Measurements from ENCODE around the gene ATP1A2. TPM values are rescaled to one million over a fixed set of nuclear protein-coding genes. Genes with fewer than 3 reads are reported as not detected.
A peak's percentile ranks its signal among the peaks of the same experiment; 100 is the strongest.

ATP1A2 gene
- total and polyA plus RNA-seq, 2 of the 8 experiments (the other 6 are each of a cell fraction or from before 2014, with no cell fraction given), result 39.7 to 40.8 TPM

DNA sequence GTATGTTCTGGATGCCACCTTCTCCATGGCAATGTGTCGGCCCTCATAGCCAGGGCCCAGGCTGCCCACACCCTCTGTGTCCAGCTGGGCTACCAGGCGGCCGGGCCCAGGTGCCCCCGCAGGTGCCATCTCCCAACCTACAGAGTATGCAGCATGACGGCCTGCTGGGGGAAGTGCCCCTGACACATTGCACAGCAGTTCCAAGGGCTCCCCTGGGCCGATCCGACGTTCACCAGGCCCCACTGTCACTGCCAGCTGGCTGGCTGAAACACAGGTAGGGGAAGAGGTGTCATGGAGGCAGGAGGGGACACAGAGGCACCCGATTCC, 22.5 kb upstream of the ATP1A2 start:
- Histone ChIP-seq H3K23me2 (ENCODE audit: low read depth, low read length) (peaks cover 13% of the 10 kb centered on the region), H2BK5ac (ENCODE audit: low read depth, low read length) (no peak overlapping the region), H3K27me3 (replicated peaks in 1 of 4; ENCODE audit: control insufficient read depth in 3 of 4, extremely low read depth in 1 of 4, insufficient read depth in 3 of 4, low read length in 3 of 4) (no peaks in the 10 kb centered on the region), H3K14ac (ENCODE audit: insufficient read length) (no peak overlapping the region), H2BK15ac (ENCODE audit: low read length) (no peak overlapping the region), H4K91ac (replicated peaks; ENCODE audit: insufficient read length, low read length) (no peak overlapping the region), H3K4me1 (replicated peaks in 1 of 4; ENCODE audit: control insufficient read depth in 3 of 4, insufficient read depth in 4 of 4, low read length in 3 of 4) (peaks cover 9 to 34% (median 26%) of the 10 kb centered on the region in 4 experiments), H3K9ac (replicated peaks in 1 of 4; ENCODE audit: extremely low read depth in 1 of 4, low read depth in 3 of 4, low read length in 3 of 4) (no peak overlapping the region), H3K79me1 (ENCODE audit: low read depth, low read length) (peaks cover 14% of the 10 kb centered on the region), H4K5ac (ENCODE audit: insufficient read length, low read depth, low read length) (no peak overlapping the region), H4K8ac (ENCODE audit: extremely low read depth, insufficient read depth, low read length) (no peak overlapping the region), H2BK12ac (ENCODE audit: low read depth, low read length) (no peak overlapping the region), H2BK120ac (replicated peaks; ENCODE audit: low read depth, low read length) (no peak overlapping the region), H3K27ac (ENCODE audit: low read depth, low read length) (peak overlapping the region; percentile 8; the same call in 1 of the 2 replicates), H3K23ac (ENCODE audit: insufficient read length) (no peak overlapping the region), H3K79me2 (ENCODE audit: control insufficient read depth in 1 of 2, insufficient read depth in 2 of 2, low read length in 2 of 2) (peaks cover 0 to 35% of the 10 kb centered on the region in 2 experiments; a peak in 2 of 4 replicates), H3K36me3 (ENCODE audit: control insufficient read depth in 2 of 4, insufficient read depth in 4 of 4, low read length in 3 of 4) (peaks cover 10 to 35% (median 22%) of the 10 kb centered on the region in 4 experiments), H4K20me1 (replicated peaks in 1 of 2; ENCODE audit: control insufficient read depth in 1 of 2, insufficient read depth in 2 of 2, low read length in 2 of 2) (peaks cover 0 to 4% of the 10 kb centered on the region in 2 experiments), H3K9me3 (ENCODE audit: insufficient read depth in 2 of 2, low read depth in 1 of 2, low read length in 1 of 2) (no peaks in the 10 kb centered on the region; a peak in 1 of 4 replicates), H2AFZ (ENCODE audit: low read length) (no peak overlapping the region), H3K4me2 (ENCODE audit: insufficient read depth in 1 of 2, low read depth in 2 of 2, low read length in 2 of 2) (no peak overlapping the region), H3K56ac (replicated peaks; ENCODE audit: insufficient read length, low read depth, low read length) (no peak overlapping the region), H3K18ac (ENCODE audit: extremely low read depth, low read length) (no peak overlapping the region), H2AK5ac (ENCODE audit: low read depth, low read length) (no peak overlapping the region), H3K4me3 (ENCODE audit: extremely low read depth in 1 of 4, insufficient read depth in 2 of 4, low read depth in 3 of 4, low read length in 4 of 4) (no peak overlapping the region), H3K4ac (replicated peaks; ENCODE audit: insufficient read length, low read depth, low read length) (no peak overlapping the region), H2BK20ac (ENCODE audit: low read length) (no peak overlapping the region)
- WGBS, 2 experiments (ENCODE audit: extremely low coverage in 1 of 2, insufficient coverage in 1 of 2, insufficient read length in 1 of 2, insufficient replicate concordance in 2 of 2, low coverage in 1 of 2, low lambda C conversion rate in 2 of 2, missing lambda C conversion rate in 1 of 2), result 90% methylated on average over 9 of the region's 9 CpGs; no CpG with 5 or more reads in 1 of the 2 experiments
- DNase-seq (ENCODE audit: low read depth in 1 of 2, low spot score in 2 of 2) (no peak), FAIRE-seq (no peak)
- peak in 1 of 2 experiments; percentile 34; a peak in 1 of 3 replicates for TF ChIP-seq POLR2A (IDR thresholded peaks at IDR 0.05; ENCODE audit: control extremely low read depth in 1 of 2, low read depth in 2 of 2, low read length in 2 of 2)
- TF ChIP-seq, protein P1, sequence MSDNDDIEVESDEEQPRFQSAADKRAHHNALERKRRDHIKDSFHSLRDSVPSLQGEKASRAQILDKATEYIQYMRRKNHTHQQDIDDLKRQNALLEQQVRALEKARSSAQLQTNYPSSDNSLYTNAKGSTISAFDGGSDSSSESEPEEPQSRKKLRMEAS (IDR thresholded peaks at IDR 0.05), result no peak
- ChIA-PET POLR2A (ENCODE audit: partially characterized antibody) (interaction anchor here (0.9 to 1.4 kb wide), 4 partner anchors 8 to 22 kb away, joined by 3 to 5 read pairs (median 4); no protein-coding TSS in a partner anchor), CTCF (ENCODE audit: partially characterized antibody) (interaction anchor here (5.7 to 50.1 kb wide), 3 partner anchors 8 to 36 kb away, joined by 37 to 1874 read pairs (median 148); partner anchors contain the start of genes KCNJ10 and KCNJ9)
